Colonic mucosa (tissue), 4 donors: ENCODE measurements around the gene GAN. TPM values are rescaled to one million over a fixed set of nuclear protein-coding genes. Genes with fewer than 3 reads are reported as not detected.

Source experiments
- DNase-seq: peaks from one replicate; pipeline ENCODE4 v3.0.0-alpha.2; 2020
- H3K27ac ChIP-seq: fragments of 200-600 bp; one replicate; pipeline ENCODE4 v1.8.0; 2021
- H3K27me3 ChIP-seq: fragments of 200-600 bp; one replicate; pipeline ENCODE4 v1.8.0; 2021
- H3K36me3 ChIP-seq: fragments of 200-600 bp; one replicate; pipeline ENCODE4 v1.8.0; 2021
- H3K4me1 ChIP-seq: fragments of 200-600 bp; one replicate; pipeline ENCODE4 v1.8.0; 2021; ENCODE audit warnings: mild to moderate bottlenecking
- H3K4me3 ChIP-seq: fragments of 200-600 bp; one replicate; pipeline ENCODE4 v1.8.0; 2021
- H3K9ac ChIP-seq, 2 donors: one replicate each; pipeline ENCODE4 v1.7.0; 2013; ENCODE audit warnings: control low read depth in 2 of 2, low read depth in 2 of 2, low read length in 2 of 2
- H3K9me3 ChIP-seq: fragments of 200-600 bp; one replicate; pipeline ENCODE4 v1.8.0; 2021
- CTCF ChIP-seq: fragments of 200-600 bp; IDR thresholded peaks from one replicate; pipeline ENCODE4 v1.8.0; 2022; ENCODE audit warnings: antibody characterized with exemption, mild to moderate bottlenecking
- intact Hi-C: fragments of 100-400 bp; cut with DNase I; formaldehyde crosslinking; loops from one replicate; pipeline ENCODE4 v1.14.1; 2022
- total RNA-seq, 2 donors: library from RNA; stranded (reverse); fragmentation: NEBNext Ultra II Directional in 1 of 2; extraction: Animal tissue kit (Norgen Biotek cat#: 25700) in 1 of 2; gene quantifications; one replicate each; pipeline ENCODE4 v1.2.1, GENCODE V29; 2021
- donor health status: healthy.
- donor health status: DM: no; HTN: no; CAD: no.
- donor health status: DM: no; HTN: no; CAD: no.

The GAN gene
- total RNA-seq, 2 donors from 2014 or later = 13.6 to 21.5 TPM

DNA sequence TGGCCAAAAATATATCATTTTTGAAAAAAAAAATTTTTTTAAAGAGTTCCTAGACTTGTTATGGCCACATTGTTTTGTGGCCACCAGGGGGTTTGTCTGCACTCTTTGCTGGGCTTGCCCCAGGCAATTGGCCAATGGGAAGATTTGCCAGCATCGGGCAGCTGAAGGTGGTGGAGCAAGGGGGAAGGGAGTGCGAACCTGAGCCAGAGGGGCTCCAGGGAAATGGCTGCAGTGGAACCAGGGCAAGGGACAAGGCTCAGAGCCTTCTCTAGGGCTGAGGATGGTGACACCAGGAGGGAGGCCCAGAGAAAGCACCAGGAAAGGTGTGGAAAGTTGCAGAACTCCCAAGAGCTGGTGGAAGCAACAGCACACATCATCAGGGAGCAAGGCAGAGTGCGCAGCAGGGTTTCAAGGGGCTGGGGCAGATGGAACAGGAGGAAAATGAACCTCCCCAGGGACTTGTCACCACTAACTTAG lies 114.3 kb downstream of the GAN start:
- no peak overlapping the region for H3K4me3 ChIP-seq
- H3K27me3 ChIP-seq = no peaks in the 10 kb centered on the region
- no peak for DNase-seq
- peak; percentile 39 for TF ChIP-seq CTCF
- H3K9ac ChIP-seq = no peak overlapping the region
- H3K9me3 ChIP-seq = no peaks in the 10 kb centered on the region
- H3K4me1 ChIP-seq = no peaks in the 10 kb centered on the region
- no peaks in the 10 kb centered on the region for H3K36me3 ChIP-seq
- intact Hi-C loops = no loop called here
- H3K27ac ChIP-seq = no peak overlapping the region

GRCh38 chr16:81431554-81432353 lies 117.0 kb downstream of the GAN start:
- no peak overlapping the region for H3K9ac ChIP-seq

DNA sequence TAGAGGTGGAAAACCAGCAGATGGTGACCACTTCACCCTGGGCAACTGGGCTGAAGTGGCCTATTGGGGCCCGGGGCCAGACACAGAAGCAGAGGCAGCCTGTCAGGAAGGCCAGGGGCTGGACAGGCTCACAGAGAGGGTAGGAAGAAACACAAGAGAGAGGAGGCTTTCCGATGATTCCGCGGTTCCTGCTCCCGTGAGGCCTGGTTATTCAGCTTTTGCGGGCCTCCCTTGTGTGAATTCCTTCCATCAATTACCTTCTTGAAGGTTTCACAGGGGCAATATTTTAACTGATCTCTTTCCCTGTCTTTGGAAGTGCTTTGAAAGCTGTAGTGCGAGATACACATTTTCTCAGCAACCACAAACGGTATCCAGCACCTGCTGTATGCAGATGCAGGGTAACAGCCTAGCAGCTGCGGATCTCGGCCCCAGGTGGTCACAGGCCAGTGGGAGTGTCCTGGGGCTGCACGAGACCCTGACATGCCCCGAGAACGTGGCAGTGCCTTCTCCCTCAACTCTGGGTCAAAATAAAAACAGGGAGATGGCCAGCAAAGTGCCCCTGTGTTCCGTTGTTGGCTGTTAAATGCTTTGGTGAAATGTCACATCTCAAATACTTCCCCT lies 118.3 kb downstream of the GAN start:
- H3K9me3 ChIP-seq = no peaks in the 10 kb centered on the region
- H3K36me3 ChIP-seq = no peaks in the 10 kb centered on the region
- no peaks in the 10 kb centered on the region for H3K27me3 ChIP-seq
- H3K27ac ChIP-seq = no peak overlapping the region
- no peak overlapping the region for H3K9ac ChIP-seq
- TF ChIP-seq CTCF = no peak
- no peak overlapping the region for H3K4me3 ChIP-seq
- intact Hi-C loops = no loop called here
- no peak for DNase-seq
- H3K4me1 ChIP-seq = no peaks in the 10 kb centered on the region

More at GRCh38 chr16:81431554-81432353, 117.0 kb downstream of the GAN start:
- no peaks in the 10 kb centered on the region for H3K27me3 ChIP-seq
- no peak for TF ChIP-seq CTCF
- H3K4me1 ChIP-seq = no peaks in the 10 kb centered on the region
- no peak for DNase-seq
- no peaks in the 10 kb centered on the region for H3K9me3 ChIP-seq
- intact Hi-C loops = no loop called here
- no peak overlapping the region for H3K4me3 ChIP-seq
- no peak overlapping the region for H3K27ac ChIP-seq
- no peaks in the 10 kb centered on the region for H3K36me3 ChIP-seq

- no peak for TF ChIP-seq CTCF
- no peak overlapping the region for H3K27ac ChIP-seq
- H3K4me1 ChIP-seq = no peaks in the 10 kb centered on the region
- no peaks in the 10 kb centered on the region for H3K27me3 ChIP-seq
- intact Hi-C loops = no loop called here
- H3K36me3 ChIP-seq = no peaks in the 10 kb centered on the region
- H3K9ac ChIP-seq = no peak overlapping the region
- no peak overlapping the region for H3K4me3 ChIP-seq
- DNase-seq = no peak
- no peaks in the 10 kb centered on the region for H3K9me3 ChIP-seq
Observed at GRCh38 chr16:81435103-81435502, 120.3 kb downstream of the GAN start.

DNA sequence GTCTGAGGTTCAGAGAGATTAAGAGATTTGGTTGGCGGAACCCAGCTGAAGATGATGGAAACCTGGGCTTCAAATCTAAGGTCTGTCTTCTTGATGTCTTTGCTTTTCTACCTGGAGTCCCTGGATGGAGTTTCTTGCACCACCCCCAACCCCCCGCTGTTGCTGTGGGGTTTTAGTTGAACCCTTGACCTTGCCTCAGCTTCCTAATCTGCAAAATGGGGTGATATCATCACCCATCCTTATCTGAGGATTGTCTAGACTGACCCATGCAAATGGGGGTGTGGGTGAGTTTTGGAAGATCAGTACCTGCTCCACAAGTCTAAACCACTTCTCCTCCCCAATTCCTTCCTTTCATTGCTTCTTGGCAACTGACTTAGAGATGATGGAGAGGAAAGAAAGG lies 120.8 kb downstream of the GAN start:
- DNase-seq = no peak
- Histone ChIP-seq H3K4me3 (no peak overlapping the region), H3K4me1 (no peaks in the 10 kb centered on the region), H3K9me3 (no peaks in the 10 kb centered on the region), H3K36me3 (no peaks in the 10 kb centered on the region), H3K9ac (no peak overlapping the region), H3K27ac (no peak overlapping the region), H3K27me3 (no peaks in the 10 kb centered on the region)
- no peak for TF ChIP-seq CTCF
- intact Hi-C loops = no loop called here
